Neural cell (in vitro differentiated cells): ENCODE data around the gene RRN3. TPM values are rescaled to one million over a fixed set of nuclear protein-coding genes. Genes with fewer than 3 reads are reported as not detected.

Source experiments
- H2AFZ ChIP-seq: fragments of 200-600, 300-800 bp; sonication (generic), shearing (Covaris generic); 2 replicates; pipeline ENCODE4 v1.6.0; 2014; ENCODE audit warnings: low read depth, mild to moderate bottlenecking, antibody characterized with exemption, low read length, moderate library complexity
- H3F3A ChIP-seq: fragments of 200-600 bp; shearing (Covaris generic); 2 replicates; pipeline ENCODE4 v1.6.1; 2016; ENCODE audit warnings: mild to moderate bottlenecking, moderate library complexity, mixed read lengths, antibody characterized with exemption, low read length; ENCODE audit not compliant: insufficient read depth, poor library complexity, severe bottlenecking
- H3K27ac ChIP-seq: fragments of 200-600, 300-800 bp; sonication (generic), shearing (Covaris generic); 2 replicates; pipeline ENCODE4 v1.5.1; 2014; ENCODE audit warnings: mild to moderate bottlenecking, low read length, moderate library complexity
- H3K27me3 ChIP-seq: fragments of 300-800, 200-600 bp; sonication (generic), shearing (Covaris generic); 2 replicates; pipeline ENCODE4 v1.6.0; 2014; ENCODE audit warnings: mild to moderate bottlenecking, low read depth, low read length, moderate library complexity; ENCODE audit not compliant: insufficient read depth
- H3K36me3 ChIP-seq: fragments of 300-800, 200-600 bp; sonication (generic), shearing (Covaris generic); 2 replicates; pipeline ENCODE4 v1.5.1; 2014; ENCODE audit warnings: mild to moderate bottlenecking, antibody characterized with exemption, low read length, moderate library complexity; ENCODE audit not compliant: insufficient read depth
- H3K4me2 ChIP-seq: fragments of 300-800, 200-600 bp; sonication (generic), shearing (Covaris generic); 2 replicates; pipeline ENCODE4 v1.6.0; 2014; ENCODE audit warnings: mild to moderate bottlenecking, low read length
- H3K4me3 ChIP-seq: fragments of 300-800, 200-600 bp; sonication (generic), shearing (Covaris generic); 2 replicates; pipeline ENCODE4 v1.5.1; 2014; ENCODE audit warnings: mild to moderate bottlenecking, low read length, moderate library complexity
- H3K79me2 ChIP-seq: fragments of 200-600 bp; shearing (Covaris generic); replicated peaks from 2 replicates; pipeline ENCODE4 v1.6.0; 2014; ENCODE audit warnings: mild to moderate bottlenecking, low read length, moderate library complexity; ENCODE audit not compliant: insufficient read depth
- H3K9ac ChIP-seq: fragments of 300-800, 200-600 bp; sonication (generic), shearing (Covaris generic); 2 replicates; pipeline ENCODE4 v1.6.1; 2016; ENCODE audit warnings: mild to moderate bottlenecking, low read length, mixed read lengths
- H3K9me2 ChIP-seq: fragments of 200-600 bp; shearing (Covaris generic); 2 replicates; pipeline ENCODE4 v1.6.1; 2016; ENCODE audit warnings: mild to moderate bottlenecking, low read length, mixed read lengths; ENCODE audit not compliant: insufficient read depth
- H3K9me3 ChIP-seq: fragments of 200-600, 300-800 bp; sonication (generic), shearing (Covaris generic); 2 replicates; pipeline ENCODE4 v1.6.1; 2016; ENCODE audit warnings: mild to moderate bottlenecking, mixed run types, low read length, moderate library complexity, mixed read lengths
- H4K20me1 ChIP-seq: fragments of 200-600 bp; shearing (Covaris generic); 2 replicates; pipeline ENCODE4 v1.6.1; 2016; ENCODE audit warnings: mild to moderate bottlenecking, mixed run types; ENCODE audit not compliant: insufficient read depth
- CTCF ChIP-seq: fragments of 450-650 bp; IDR thresholded peaks from 2 replicates; pipeline ENCODE4 v1.5.1; 2014; ENCODE audit warnings: antibody characterized with exemption, mild to moderate bottlenecking, moderate library complexity; ENCODE audit not compliant: poor library complexity, severe bottlenecking
- EP300 ChIP-seq: fragments of 450-650 bp; conservative IDR thresholded peaks from 2 replicates; pipeline ENCODE4 v1.6.1; 2014; ENCODE audit warnings: antibody characterized with exemption, mild to moderate bottlenecking, moderate library complexity; ENCODE audit not compliant: poor library complexity, severe bottlenecking
- EZH2 ChIP-seq: fragments of 200-600, 300-800 bp; shearing (Covaris generic), sonication (generic); IDR thresholded peaks from 2 replicates; pipeline ENCODE4 v1.6.1; 2014; ENCODE audit warnings: antibody characterized with exemption, low read length, borderline replicate concordance, mild to moderate bottlenecking; ENCODE audit not compliant: insufficient read depth, poor library complexity, severe bottlenecking
- MXI1 ChIP-seq: fragments of 450-650 bp; conservative IDR thresholded peaks from 2 replicates; pipeline ENCODE4 v1.6.1; 2014; ENCODE audit warnings: antibody characterized with exemption, mild to moderate bottlenecking; ENCODE audit not compliant: poor library complexity, severe bottlenecking
- POLR2AphosphoS5 ChIP-seq: IDR thresholded peaks from 2 replicates; pipeline ENCODE4 v1.6.1; 2012
- RAD21 ChIP-seq: fragments of 450-650 bp; conservative IDR thresholded peaks from 2 replicates; pipeline ENCODE4 v1.6.1; 2014; ENCODE audit warnings: antibody characterized with exemption, mild to moderate bottlenecking, moderate library complexity
- REST ChIP-seq: IDR thresholded peaks from 2 replicates; pipeline ENCODE4 v1.6.1; 2012; ENCODE audit warnings: borderline replicate concordance
- SMC3 ChIP-seq: fragments of 450-650 bp; conservative IDR thresholded peaks from 2 replicates; pipeline ENCODE4 v1.6.1; 2014; ENCODE audit warnings: antibody characterized with exemption, mild to moderate bottlenecking, moderate library complexity; ENCODE audit not compliant: poor library complexity
- TAF1 ChIP-seq: IDR thresholded peaks from 2 replicates; pipeline ENCODE4 v1.6.1; 2012; ENCODE audit warnings: low read depth
- polyA plus RNA-seq: library from polyadenylated mRNA; depleted of rRNA; stranded (reverse); fragments of >200 nt; gene quantifications from 2 replicates; pipeline ENCODE4 v1.2.3, GENCODE V29; 2014

The RRN3 gene
- polyA plus RNA-seq, 1 donor from 2014 or later = 95.4 TPM

DNA sequence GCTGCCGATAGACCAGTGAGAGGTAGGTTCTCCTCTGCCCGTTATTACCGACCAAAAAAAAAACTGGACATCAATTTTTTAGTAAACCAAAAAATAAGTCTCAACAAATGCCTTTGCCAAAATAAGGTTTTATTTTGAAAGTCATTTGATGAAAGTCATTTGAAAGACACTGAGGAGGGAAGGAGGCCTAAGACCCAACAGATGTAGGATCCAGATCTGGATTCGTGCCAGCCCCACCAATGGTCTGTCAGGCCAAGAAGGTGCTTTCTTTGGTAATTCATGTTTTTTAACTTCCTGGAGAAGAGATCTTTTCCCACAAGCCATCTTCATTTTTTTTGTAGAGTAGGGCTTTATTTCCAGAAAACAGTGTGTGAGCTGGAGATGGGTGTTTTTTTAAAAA, 56.3 kb downstream of the RRN3 start:
- no peaks in the 10 kb centered on the region for H3F3A ChIP-seq
- no peaks in the 10 kb centered on the region for H4K20me1 ChIP-seq
- TF ChIP-seq EP300 = no peak
- no peak for TF ChIP-seq POLR2AphosphoS5
- TF ChIP-seq SMC3 = no peak
- TF ChIP-seq CTCF = no peak
- TF ChIP-seq REST = no peak
- TF ChIP-seq MXI1 = no peak
- no peak for TF ChIP-seq EZH2
- H3K9me3 ChIP-seq = no peaks in the 10 kb centered on the region
- H3K27me3 ChIP-seq = no peaks in the 10 kb centered on the region
- H3K36me3 ChIP-seq = peaks cover 14% of the 10 kb centered on the region
- H3K9me2 ChIP-seq = no peaks in the 10 kb centered on the region
- no peak overlapping the region for H3K9ac ChIP-seq
- H3K4me3 ChIP-seq = no peak overlapping the region
- H3K27ac ChIP-seq = no peak overlapping the region
- H3K4me2 ChIP-seq = no peak overlapping the region
- H3K79me2 ChIP-seq = no peaks in the 10 kb centered on the region
- H2AFZ ChIP-seq = no peak overlapping the region

DNA sequence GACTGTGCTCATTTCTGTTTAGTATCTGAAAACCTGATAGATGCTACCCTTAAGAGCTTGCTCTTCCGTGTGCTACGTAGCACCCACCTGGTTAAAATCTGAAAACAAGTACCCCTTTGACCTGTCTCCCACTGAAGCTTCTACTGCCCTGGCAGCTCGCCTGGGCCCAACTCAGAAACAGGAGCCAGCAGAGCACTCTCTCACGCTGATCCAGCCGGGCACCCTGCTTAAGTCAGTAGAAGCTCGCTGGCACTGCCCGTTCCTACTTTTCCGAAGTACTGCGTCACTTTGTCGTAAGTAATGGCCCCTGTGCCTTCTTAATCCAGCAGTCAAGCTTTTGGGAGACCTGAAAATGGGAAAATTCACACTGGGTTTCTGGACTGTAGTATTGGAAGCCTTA, 57.1 kb downstream of the RRN3 start:
- no peak for TF ChIP-seq EP300
- TF ChIP-seq SMC3 = no peak
- TF ChIP-seq REST = no peak
- TF ChIP-seq EZH2 = no peak
- no peak for TF ChIP-seq MXI1
- no peak for TF ChIP-seq CTCF
- TF ChIP-seq POLR2AphosphoS5 = no peak
- TF ChIP-seq TAF1 = no peak
- no peak for TF ChIP-seq RAD21
- H3F3A ChIP-seq = no peaks in the 10 kb centered on the region
- peaks cover 14% of the 10 kb centered on the region for H3K36me3 ChIP-seq
- no peaks in the 10 kb centered on the region for H3K9me2 ChIP-seq
- no peaks in the 10 kb centered on the region for H3K27me3 ChIP-seq
- H3K79me2 ChIP-seq = no peaks in the 10 kb centered on the region
- no peak overlapping the region for H2AFZ ChIP-seq
- H4K20me1 ChIP-seq = no peaks in the 10 kb centered on the region
- no peak overlapping the region for H3K9ac ChIP-seq
- H3K9me3 ChIP-seq = no peaks in the 10 kb centered on the region
- no peak overlapping the region for H3K4me3 ChIP-seq
- H3K4me2 ChIP-seq = no peak overlapping the region
- H3K27ac ChIP-seq = no peak overlapping the region
